AG08395 (cell line): ENCODE measurements around the gene SH3PXD2A.

Source experiments
- DNase-seq: peaks from one replicate; pipeline ENCODE4 v3.0.0; 2012; ENCODE audit warnings: mixed read lengths, low spot score

The SH3PXD2A gene

GRCh38 chr10:103580430-103580829 is 274.9 kb downstream of the SH3PXD2A start:
- no peak for DNase-seq

GRCh38 chr10:103580011-103580410 is 275.4 kb downstream of the SH3PXD2A start:
- DNase-seq = no peak

GRCh38 chr10:103578782-103579382 is 276.5 kb downstream of the SH3PXD2A start:
- DNase-seq = no peak

- DNase-seq = no peak
Observed at GRCh38 chr10:103576862-103577261, 278.5 kb downstream of the SH3PXD2A start.

- DNase-seq = no peak
Observed at GRCh38 chr10:103576076-103576471, 279.3 kb downstream of the SH3PXD2A start.

- no peak for DNase-seq
Observed at GRCh38 chr10:103575416-103576075, 279.8 kb downstream of the SH3PXD2A start.

GRCh38 chr10:103574097-103575061 is 281.0 kb downstream of the SH3PXD2A start:
- DNase-seq = no peak

GRCh38 chr10:103573205-103573487 is 282.2 kb downstream of the SH3PXD2A start:
- DNase-seq = no peak

- DNase-seq = no peak
Observed at GRCh38 chr10:103572347-103573204, 282.8 kb downstream of the SH3PXD2A start.

- no peak for DNase-seq
Observed at GRCh38 chr10:103571656-103571975, 283.8 kb downstream of the SH3PXD2A start.

- no peak for DNase-seq
Observed at GRCh38 chr10:103570844-103571655, 284.3 kb downstream of the SH3PXD2A start.

GRCh38 chr10:103569896-103570295 is 285.5 kb downstream of the SH3PXD2A start:
- peak; percentile 43 for DNase-seq

- DNase-seq = no peak
Observed at GRCh38 chr10:103568505-103568904, 286.9 kb downstream of the SH3PXD2A start.

GRCh38 chr10:103566536-103566935 is 288.8 kb downstream of the SH3PXD2A start:
- DNase-seq = no peak

- peak; percentile 25 for DNase-seq
Observed at GRCh38 chr10:103564776-103565520, 290.4 kb downstream of the SH3PXD2A start.

- no peak for DNase-seq
Observed at GRCh38 chr10:103564116-103564501, 291.3 kb downstream of the SH3PXD2A start.

GRCh38 chr10:103563231-103564115 is 291.9 kb downstream of the SH3PXD2A start:
- DNase-seq = no peak

GRCh38 chr10:103562383-103562782 is 293.0 kb downstream of the SH3PXD2A start:
- no peak for DNase-seq

GRCh38 chr10:103560886-103561285 is 294.5 kb downstream of the SH3PXD2A start:
- no peak for DNase-seq

GRCh38 chr10:103559776-103560175 is 295.6 kb downstream of the SH3PXD2A start:
- no peak for DNase-seq
